Lower leg skin (tissue), 3 donors: ENCODE measurements around the gene SNX9.

Experiments
- CTCF ChIP-seq, 3 donors: fragments of 450-650 bp; IDR thresholded peaks; one replicate each; pipeline ENCODE4 v1.5.1; 2016; ENCODE audit warnings: antibody characterized with exemption in 3 of 3, mild to moderate bottlenecking in 3 of 3, moderate library complexity in 2 of 3
- POLR2A ChIP-seq, 2 donors: fragments of 450-650 bp; IDR thresholded peaks; one replicate each; pipeline ENCODE4 v1.6.1; 2016 to 2017; ENCODE audit warnings: antibody characterized with exemption in 2 of 2, mild to moderate bottlenecking in 1 of 2, moderate library complexity in 1 of 2

GRCh38 chr6:157982563-157983405, 159.7 kb downstream of the SNX9 start:
- no peak for TF ChIP-seq CTCF (IDR thresholded peaks at IDR 0.05)
- TF ChIP-seq POLR2A (IDR thresholded peaks at IDR 0.05): no peak
